GM23338 (cell line): ENCODE measurements around the gene UNC45A. TPM values are rescaled to one million over a fixed set of nuclear protein-coding genes. Genes with fewer than 3 reads are reported as not detected.

Source experiments
- ATAC-seq: fragments of 200-7000 bp; cut with Tn5 transposase; 3 replicates; pipeline ENCODE4 v1.9.1; 2020
- DNase-seq: peaks from one replicate; pipeline ENCODE4 v3.0.0-alpha.2; 2015; ENCODE audit warnings: low spot score
- H2AFZ ChIP-seq: fragments of 200-600 bp; sonication (generic); 2 replicates; pipeline ENCODE4 v1.8.0; 2016; ENCODE audit warnings: antibody characterized with exemption, mild to moderate bottlenecking, moderate library complexity
- H3F3A ChIP-seq: fragments of 200-600 bp; sonication (generic); replicated peaks from 2 replicates; pipeline ENCODE4 v1.8.0; 2017; ENCODE audit warnings: antibody characterized with exemption, mixed run types, low read depth
- H3K27ac ChIP-seq: fragments of 200-600 bp; sonication (generic); 2 replicates; pipeline ENCODE4 v1.6.1; 2016; ENCODE audit warnings: low read depth
- H3K27me3 ChIP-seq: fragments of 200-600 bp; sonication (generic); 2 replicates; pipeline ENCODE4 v1.8.0; 2016; ENCODE audit warnings: mild to moderate bottlenecking, mixed run types, moderate library complexity; ENCODE audit not compliant: insufficient read depth
- H3K36me3 ChIP-seq: fragments of 200-600 bp; sonication (generic); 2 replicates; pipeline ENCODE4 v1.8.0; 2016; ENCODE audit warnings: mild to moderate bottlenecking; ENCODE audit not compliant: insufficient read depth
- H3K4me1 ChIP-seq: fragments of 200-600 bp; sonication (generic); 2 replicates; pipeline ENCODE4 v1.8.0; 2016; ENCODE audit warnings: mild to moderate bottlenecking, moderate library complexity; ENCODE audit not compliant: insufficient read depth
- H3K4me2 ChIP-seq: fragments of 200-600 bp; sonication (generic); 2 replicates; pipeline ENCODE4 v1.7.1; 2017; ENCODE audit warnings: mixed run types
- H3K4me3 ChIP-seq: fragments of 200-600 bp; sonication (generic); 2 replicates; pipeline ENCODE4 v1.6.1; 2016; ENCODE audit warnings: mixed run types
- H3K79me2 ChIP-seq: fragments of 200-600 bp; sonication (generic); replicated peaks from 2 replicates; pipeline ENCODE4 v1.8.0; 2017; ENCODE audit warnings: mild to moderate bottlenecking; ENCODE audit not compliant: insufficient read depth
- H3K9me2 ChIP-seq: fragments of 200-600 bp; sonication (generic); 2 replicates; pipeline ENCODE4 v1.8.0; 2017; ENCODE audit not compliant: insufficient read depth
- H4K20me1 ChIP-seq: fragments of 200-600 bp; sonication (generic); replicated peaks from 2 replicates; pipeline ENCODE4 v1.8.0; 2017; ENCODE audit warnings: mild to moderate bottlenecking; ENCODE audit not compliant: insufficient read depth
- H3K27ac Mint-ChIP-seq: 2 replicates; pipeline ENCODE4 v1.8.0; 2020; ENCODE audit warnings: inconsistent platforms, mild to moderate bottlenecking, moderate library complexity, mixed read lengths
- H3K27me3 Mint-ChIP-seq: 3 replicates; pipeline ENCODE4 v1.8.0; 2022; ENCODE audit warnings: low read depth, mild to moderate bottlenecking, moderate library complexity, mixed read lengths, inconsistent platforms; ENCODE audit not compliant: insufficient read depth, poor library complexity
- H3K36me3 Mint-ChIP-seq: 3 replicates; pipeline ENCODE4 v1.8.0; 2021; ENCODE audit warnings: low read depth, mild to moderate bottlenecking, inconsistent platforms, moderate library complexity, mixed read lengths
- H3K4me1 Mint-ChIP-seq: 3 replicates; pipeline ENCODE4 v1.8.0; 2020; ENCODE audit warnings: mild to moderate bottlenecking, inconsistent platforms, mixed read lengths
- H3K4me3 Mint-ChIP-seq: 3 replicates; pipeline ENCODE4 v1.8.0; 2021; ENCODE audit warnings: moderate library complexity, mild to moderate bottlenecking, inconsistent platforms, mixed read lengths
- H3K9me3 Mint-ChIP-seq: 3 replicates; pipeline ENCODE4 v1.8.0; 2020; ENCODE audit warnings: moderate library complexity, mild to moderate bottlenecking, inconsistent platforms, mixed read lengths
- NANOG ChIP-seq: IDR thresholded peaks from 2 replicates; pipeline ENCODE4 v1.6.1; 2016; ENCODE audit warnings: antibody characterized with exemption, borderline replicate concordance
- POLR2AphosphoS5 ChIP-seq: IDR thresholded peaks from 2 replicates; pipeline ENCODE4 v1.6.1; 2016; ENCODE audit warnings: antibody characterized with exemption, low read depth
- STAT1 ChIP-seq: IDR thresholded peaks from one replicate; pipeline ENCODE4 v1.6.1; 2016; ENCODE audit warnings: antibody characterized with exemption; ENCODE audit not compliant: unreplicated experiment
- ZNF114 ChIP-seq: fragments of 250-450 bp; sonication (Bioruptor Pico); IDR thresholded peaks from 2 replicates; pipeline ENCODE4 v1.5.0; 2020; ENCODE audit warnings: mild to moderate bottlenecking, moderate library complexity
- polyA plus RNA-seq: library from polyadenylated mRNA; unstranded; fragments of >200 nt; fragmentation: Nextera tagmentation; extraction: Ambion mirVana; gene quantifications from 2 replicates; pipeline ENCODE4 v1.2.1, GENCODE V29; 2016
- total RNA-seq: library from RNA; depleted of rRNA; stranded (reverse); fragments of >200 nt; shearing (Covaris generic); gene quantifications from 2 replicates; pipeline ENCODE4 v1.2.3, GENCODE V29; 2014
- TF ChIP-seq, protein P1 (sequence below): fragments of 250-450 bp; sonication (Bioruptor Pico); IDR thresholded peaks from 2 replicates; pipeline ENCODE4 v1.5.0; 2020; ENCODE audit warnings: mild to moderate bottlenecking, moderate library complexity
- TF ChIP-seq, protein P2 (sequence below), 2 experiments: fragments of 200-600 bp in 1 of 2; sonication (generic) in 1 of 2; conservative IDR thresholded peaks; 2 replicates each; pipeline versions ENCODE4 v1.5.1 to v1.6.1; 2016 to 2017; ENCODE audit warnings: antibody characterized with exemption in 2 of 2, low read depth in 2 of 2, mild to moderate bottlenecking in 2 of 2, moderate library complexity in 1 of 2

The UNC45A gene
- total and polyA plus RNA-seq, 2 experiments from 2014 or later = 40.2 to 86.8 TPM

GRCh38 chr15:90892023-90892422, 43.1 kb upstream of the UNC45A start:
- H3K4me3 ChIP-seq = no peak overlapping the region
- Mint-ChIP-seq H3K9me3 (no peaks in the 10 kb centered on the region), H3K27me3 (peaks cover 16% of the 10 kb centered on the region), H3K4me3 (no peak overlapping the region), H3K4me1 (peaks cover 5% of the 10 kb centered on the region; the same call in 1 of the 3 replicates), H3K27ac (no peak overlapping the region), H3K36me3 (peaks cover 8% of the 10 kb centered on the region)
- no peaks in the 10 kb centered on the region for H4K20me1 ChIP-seq
- no peak overlapping the region for H3K4me2 ChIP-seq
- DNase-seq (no peak), ATAC-seq (no peak)
- H3K4me1 ChIP-seq = no peaks in the 10 kb centered on the region
- H3F3A ChIP-seq = no peaks in the 10 kb centered on the region
- H3K27ac ChIP-seq = no peak overlapping the region
- H3K9me2 ChIP-seq = no peaks in the 10 kb centered on the region
- TF ChIP-seq NANOG (no peak), ZNF114 (CRISPR knock-in tag) (no peak), POLR2AphosphoS5 (no peak), STAT1 (no peak)
- TF ChIP-seq, protein P1, sequence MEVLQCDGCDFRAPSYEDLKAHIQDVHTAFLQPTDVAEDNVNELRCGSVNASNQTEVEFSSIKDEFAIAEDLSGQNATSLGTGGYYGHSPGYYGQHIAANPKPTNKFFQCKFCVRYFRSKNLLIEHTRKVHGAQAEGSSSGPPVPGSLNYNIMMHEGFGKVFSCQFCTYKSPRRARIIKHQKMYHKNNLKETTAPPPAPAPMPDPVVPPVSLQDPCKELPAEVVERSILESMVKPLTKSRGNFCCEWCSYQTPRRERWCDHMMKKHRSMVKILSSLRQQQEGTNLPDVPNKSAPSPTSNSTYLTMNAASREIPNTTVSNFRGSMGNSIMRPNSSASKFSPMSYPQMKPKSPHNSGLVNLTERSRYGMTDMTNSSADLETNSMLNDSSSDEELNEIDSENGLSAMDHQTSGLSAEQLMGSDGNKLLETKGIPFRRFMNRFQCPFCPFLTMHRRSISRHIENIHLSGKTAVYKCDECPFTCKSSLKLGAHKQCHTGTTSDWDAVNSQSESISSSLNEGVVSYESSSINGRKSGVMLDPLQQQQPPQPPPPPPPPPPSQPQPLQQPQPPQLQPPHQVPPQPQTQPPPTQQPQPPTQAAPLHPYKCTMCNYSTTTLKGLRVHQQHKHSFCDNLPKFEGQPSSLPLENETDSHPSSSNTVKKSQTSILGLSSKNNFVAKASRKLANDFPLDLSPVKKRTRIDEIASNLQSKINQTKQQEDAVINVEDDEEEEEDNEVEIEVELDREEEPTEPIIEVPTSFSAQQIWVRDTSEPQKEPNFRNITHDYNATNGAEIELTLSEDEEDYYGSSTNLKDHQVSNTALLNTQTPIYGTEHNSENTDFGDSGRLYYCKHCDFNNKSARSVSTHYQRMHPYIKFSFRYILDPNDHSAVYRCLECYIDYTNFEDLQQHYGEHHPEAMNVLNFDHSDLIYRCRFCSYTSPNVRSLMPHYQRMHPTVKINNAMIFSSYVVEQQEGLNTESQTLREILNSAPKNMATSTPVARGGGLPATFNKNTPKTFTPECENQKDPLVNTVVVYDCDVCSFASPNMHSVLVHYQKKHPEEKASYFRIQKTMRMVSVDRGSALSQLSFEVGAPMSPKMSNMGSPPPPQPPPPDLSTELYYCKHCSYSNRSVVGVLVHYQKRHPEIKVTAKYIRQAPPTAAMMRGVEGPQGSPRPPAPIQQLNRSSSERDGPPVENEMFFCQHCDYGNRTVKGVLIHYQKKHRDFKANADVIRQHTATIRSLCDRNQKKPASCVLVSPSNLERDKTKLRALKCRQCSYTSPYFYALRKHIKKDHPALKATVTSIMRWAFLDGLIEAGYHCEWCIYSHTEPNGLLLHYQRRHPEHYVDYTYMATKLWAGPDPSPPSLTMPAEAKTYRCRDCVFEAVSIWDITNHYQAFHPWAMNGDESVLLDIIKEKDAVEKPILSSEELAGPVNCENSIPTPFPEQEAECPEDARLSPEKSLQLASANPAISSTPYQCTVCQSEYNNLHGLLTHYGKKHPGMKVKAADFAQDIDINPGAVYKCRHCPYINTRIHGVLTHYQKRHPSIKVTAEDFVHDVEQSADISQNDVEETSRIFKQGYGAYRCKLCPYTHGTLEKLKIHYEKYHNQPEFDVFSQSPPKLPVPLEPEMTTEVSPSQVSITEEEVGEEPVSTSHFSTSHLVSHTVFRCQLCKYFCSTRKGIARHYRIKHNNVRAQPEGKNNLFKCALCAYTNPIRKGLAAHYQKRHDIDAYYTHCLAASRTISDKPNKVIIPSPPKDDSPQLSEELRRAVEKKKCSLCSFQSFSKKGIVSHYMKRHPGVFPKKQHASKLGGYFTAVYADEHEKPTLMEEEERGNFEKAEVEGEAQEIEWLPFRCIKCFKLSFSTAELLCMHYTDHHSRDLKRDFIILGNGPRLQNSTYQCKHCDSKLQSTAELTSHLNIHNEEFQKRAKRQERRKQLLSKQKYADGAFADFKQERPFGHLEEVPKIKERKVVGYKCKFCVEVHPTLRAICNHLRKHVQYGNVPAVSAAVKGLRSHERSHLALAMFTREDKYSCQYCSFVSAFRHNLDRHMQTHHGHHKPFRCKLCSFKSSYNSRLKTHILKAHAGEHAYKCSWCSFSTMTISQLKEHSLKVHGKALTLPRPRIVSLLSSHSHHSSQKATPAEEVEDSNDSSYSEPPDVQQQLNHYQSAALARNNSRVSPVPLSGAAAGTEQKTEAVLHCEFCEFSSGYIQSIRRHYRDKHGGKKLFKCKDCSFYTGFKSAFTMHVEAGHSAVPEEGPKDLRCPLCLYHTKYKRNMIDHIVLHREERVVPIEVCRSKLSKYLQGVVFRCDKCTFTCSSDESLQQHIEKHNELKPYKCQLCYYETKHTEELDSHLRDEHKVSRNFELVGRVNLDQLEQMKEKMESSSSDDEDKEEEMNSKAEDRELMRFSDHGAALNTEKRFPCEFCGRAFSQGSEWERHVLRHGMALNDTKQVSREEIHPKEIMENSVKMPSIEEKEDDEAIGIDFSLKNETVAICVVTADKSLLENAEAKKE (CRISPR knock-in tag) = no peak
- TF ChIP-seq, protein P2, sequence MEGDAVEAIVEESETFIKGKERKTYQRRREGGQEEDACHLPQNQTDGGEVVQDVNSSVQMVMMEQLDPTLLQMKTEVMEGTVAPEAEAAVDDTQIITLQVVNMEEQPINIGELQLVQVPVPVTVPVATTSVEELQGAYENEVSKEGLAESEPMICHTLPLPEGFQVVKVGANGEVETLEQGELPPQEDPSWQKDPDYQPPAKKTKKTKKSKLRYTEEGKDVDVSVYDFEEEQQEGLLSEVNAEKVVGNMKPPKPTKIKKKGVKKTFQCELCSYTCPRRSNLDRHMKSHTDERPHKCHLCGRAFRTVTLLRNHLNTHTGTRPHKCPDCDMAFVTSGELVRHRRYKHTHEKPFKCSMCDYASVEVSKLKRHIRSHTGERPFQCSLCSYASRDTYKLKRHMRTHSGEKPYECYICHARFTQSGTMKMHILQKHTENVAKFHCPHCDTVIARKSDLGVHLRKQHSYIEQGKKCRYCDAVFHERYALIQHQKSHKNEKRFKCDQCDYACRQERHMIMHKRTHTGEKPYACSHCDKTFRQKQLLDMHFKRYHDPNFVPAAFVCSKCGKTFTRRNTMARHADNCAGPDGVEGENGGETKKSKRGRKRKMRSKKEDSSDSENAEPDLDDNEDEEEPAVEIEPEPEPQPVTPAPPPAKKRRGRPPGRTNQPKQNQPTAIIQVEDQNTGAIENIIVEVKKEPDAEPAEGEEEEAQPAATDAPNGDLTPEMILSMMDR (conservative IDR thresholded peaks at IDR 0.05; ENCODE audit: low read depth in 2 of 2) = no peak
- no peaks in the 10 kb centered on the region for H3K79me2 ChIP-seq
- H3K36me3 ChIP-seq = no peaks in the 10 kb centered on the region
- H3K27me3 ChIP-seq = no peaks in the 10 kb centered on the region
- no peak overlapping the region for H2AFZ ChIP-seq
